Prostate gland (tissue), 2 donors: ENCODE results near the gene GPR107.

Source experiments
- POLR2A ChIP-seq: fragments of 450-650 bp; IDR thresholded peaks from one replicate; pipeline ENCODE4 v1.6.1; 2016; ENCODE audit warnings: antibody characterized with exemption, mild to moderate bottlenecking
- POLR2AphosphoS5 ChIP-seq: sonication (generic); formaldehyde crosslinking; IDR thresholded peaks from one replicate; pipeline ENCODE4 v1.6.1; 2017; ENCODE audit warnings: antibody characterized with exemption
- TF ChIP-seq, protein P1 (sequence below), 4 experiments: fragments of 200-600 bp in 2 of 4; fragments of 450-650 bp in 2 of 4; sonication (generic) in 2 of 4; IDR thresholded peaks; 1 replicate in 3 of 4; 2 replicates in 1 of 4; pipeline ENCODE4 v1.5.1; 2016 to 2019; ENCODE audit warnings: antibody characterized with exemption in 4 of 4, mild to moderate bottlenecking in 2 of 4, moderate library complexity in 2 of 4

DNA sequence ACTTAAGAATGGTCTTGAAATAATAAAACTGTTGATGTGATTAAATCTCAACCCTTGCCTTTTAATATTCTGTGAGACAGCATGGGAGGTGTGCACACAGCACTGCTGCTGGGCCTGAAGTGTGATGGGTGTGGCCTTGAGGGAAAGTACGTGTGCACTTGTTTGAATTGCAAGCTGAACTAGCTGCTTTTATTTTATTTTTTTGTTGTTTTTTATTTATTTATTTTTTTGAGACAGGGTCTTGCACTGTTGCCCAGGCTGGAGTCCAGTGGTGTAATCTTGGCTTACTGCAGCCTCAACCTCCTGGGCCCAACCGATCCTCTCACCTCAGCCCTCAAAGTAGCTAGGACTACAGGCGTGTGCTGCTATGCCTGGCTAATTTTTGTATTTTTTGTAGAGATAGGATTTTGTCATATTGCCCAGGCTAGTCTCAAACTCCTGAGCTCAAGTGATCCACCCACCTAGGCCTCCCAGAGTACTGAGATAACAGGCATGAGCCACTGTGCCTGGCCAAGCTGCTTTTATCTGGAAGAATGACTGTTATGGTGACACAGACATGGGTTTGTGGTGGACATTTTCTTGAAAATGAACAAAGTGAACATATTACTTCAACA is 58.9 kb downstream of the GPR107 start:
- TF ChIP-seq, protein P1, sequence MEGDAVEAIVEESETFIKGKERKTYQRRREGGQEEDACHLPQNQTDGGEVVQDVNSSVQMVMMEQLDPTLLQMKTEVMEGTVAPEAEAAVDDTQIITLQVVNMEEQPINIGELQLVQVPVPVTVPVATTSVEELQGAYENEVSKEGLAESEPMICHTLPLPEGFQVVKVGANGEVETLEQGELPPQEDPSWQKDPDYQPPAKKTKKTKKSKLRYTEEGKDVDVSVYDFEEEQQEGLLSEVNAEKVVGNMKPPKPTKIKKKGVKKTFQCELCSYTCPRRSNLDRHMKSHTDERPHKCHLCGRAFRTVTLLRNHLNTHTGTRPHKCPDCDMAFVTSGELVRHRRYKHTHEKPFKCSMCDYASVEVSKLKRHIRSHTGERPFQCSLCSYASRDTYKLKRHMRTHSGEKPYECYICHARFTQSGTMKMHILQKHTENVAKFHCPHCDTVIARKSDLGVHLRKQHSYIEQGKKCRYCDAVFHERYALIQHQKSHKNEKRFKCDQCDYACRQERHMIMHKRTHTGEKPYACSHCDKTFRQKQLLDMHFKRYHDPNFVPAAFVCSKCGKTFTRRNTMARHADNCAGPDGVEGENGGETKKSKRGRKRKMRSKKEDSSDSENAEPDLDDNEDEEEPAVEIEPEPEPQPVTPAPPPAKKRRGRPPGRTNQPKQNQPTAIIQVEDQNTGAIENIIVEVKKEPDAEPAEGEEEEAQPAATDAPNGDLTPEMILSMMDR (IDR thresholded peaks at IDR 0.05): no peak
- TF ChIP-seq POLR2A (no peak), POLR2AphosphoS5 (no peak)
